ENCODE results near the gene RHOT1. TPM values are rescaled to one million over a fixed set of nuclear protein-coding genes. Genes with fewer than 3 reads are reported as not detected.

The RHOT1 gene
- total RNA-seq, 1 experiment from 2014 or later, result 39.2 TPM

DNA sequence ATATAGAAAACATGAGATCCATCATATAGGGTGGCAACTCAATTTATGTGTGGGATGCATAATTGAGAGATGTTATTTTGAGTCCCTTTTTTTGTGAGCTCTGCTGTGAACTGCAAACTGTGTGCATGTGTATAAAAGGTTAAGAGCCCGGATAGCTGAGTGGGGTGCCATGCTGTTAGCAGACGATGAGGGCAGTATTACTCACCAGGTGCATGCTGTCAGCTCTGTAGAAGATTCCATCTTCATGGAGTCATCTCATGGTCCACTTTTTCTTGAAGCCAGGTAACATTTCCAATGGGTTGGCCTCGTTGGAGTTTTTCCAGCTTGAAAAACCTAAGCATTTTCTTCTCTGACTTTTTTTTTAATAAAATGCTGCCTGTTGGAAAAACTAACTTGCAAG is 80.3 kb downstream of the RHOT1 start:
- DNase-seq (ENCODE audit: low read depth, low spot score) (no peak), ATAC-seq (no peak)
- no peak for TF ChIP-seq CTCF (IDR thresholded peaks at IDR 0.05)
- intact Hi-C loops (cut with micrococcal nuclease; ENCODE audit: unreplicated experiment), result no loop called here
- no peaks in the 10 kb centered on the region for H3K9me3 ChIP-seq (ENCODE audit: control insufficient read depth, insufficient read depth, low read depth, low read length)
- H3K36me3 ChIP-seq (ENCODE audit: control insufficient read depth, insufficient read depth, low read length), result no peaks in the 10 kb centered on the region
- H3K4me1 ChIP-seq (ENCODE audit: control insufficient read depth, insufficient read depth, low read length), result no peaks in the 10 kb centered on the region
- ChIA-PET POLR2A (no interaction called here), CTCF (no interaction called here)
- H3K27ac ChIP-seq (ENCODE audit: low read length), result no peak overlapping the region
- no peaks in the 10 kb centered on the region for H3K27me3 ChIP-seq (ENCODE audit: control insufficient read depth, insufficient read depth, low read length)
- no TSS peak for BruUV-seq (replicated peaks)
- no peak overlapping the region for H3K4me3 ChIP-seq (ENCODE audit: low read depth in 2 of 2, low read length in 2 of 2)
- in situ Hi-C loops (cut with HindIII; ENCODE audit: low pct_unique_long_range_greater_than_20kb, low sequenced_read_pairs), result no loop called here

GRCh38 chr17:32223703-32224102 is 81.4 kb downstream of the RHOT1 start:
- ATAC-seq (no peak), DNase-seq (ENCODE audit: low read depth, low spot score) (no peak)
- H3K27me3 ChIP-seq (ENCODE audit: control insufficient read depth, insufficient read depth, low read length), result no peaks in the 10 kb centered on the region
- H3K4me3 ChIP-seq (ENCODE audit: low read depth in 2 of 2, low read length in 2 of 2), result no peak overlapping the region
- BruUV-seq (replicated peaks), result no TSS peak
- H3K27ac ChIP-seq (ENCODE audit: low read length), result no peak overlapping the region
- no peaks in the 10 kb centered on the region for H3K4me1 ChIP-seq (ENCODE audit: control insufficient read depth, insufficient read depth, low read length)
- intact Hi-C loops (cut with micrococcal nuclease; ENCODE audit: unreplicated experiment) (no loop called here), in situ Hi-C loops (cut with HindIII; ENCODE audit: low pct_unique_long_range_greater_than_20kb, low sequenced_read_pairs) (no loop called here)
- ChIA-PET POLR2A (interaction anchor here (0.6 kb wide), 1 partner anchor 216 kb away, joined by 3 read pairs; no protein-coding TSS in a partner anchor), CTCF (no interaction called here)
- H3K36me3 ChIP-seq (ENCODE audit: control insufficient read depth, insufficient read depth, low read length), result no peaks in the 10 kb centered on the region
- H3K9me3 ChIP-seq (ENCODE audit: control insufficient read depth, insufficient read depth, low read depth, low read length), result no peaks in the 10 kb centered on the region
- TF ChIP-seq CTCF (IDR thresholded peaks at IDR 0.05) (no peak), SIN3A (IDR thresholded peaks at IDR 0.05; ENCODE audit: borderline replicate concordance, insufficient read depth, low read depth, low read length) (no peak), POLR2AphosphoS5 (IDR thresholded peaks at IDR 0.05; ENCODE audit: low read depth, low read length) (no peak), TCF7L2 (IDR thresholded peaks at IDR 0.05; ENCODE audit: low read depth, low read length) (no peak)
- TF ChIP-seq, protein P1, sequence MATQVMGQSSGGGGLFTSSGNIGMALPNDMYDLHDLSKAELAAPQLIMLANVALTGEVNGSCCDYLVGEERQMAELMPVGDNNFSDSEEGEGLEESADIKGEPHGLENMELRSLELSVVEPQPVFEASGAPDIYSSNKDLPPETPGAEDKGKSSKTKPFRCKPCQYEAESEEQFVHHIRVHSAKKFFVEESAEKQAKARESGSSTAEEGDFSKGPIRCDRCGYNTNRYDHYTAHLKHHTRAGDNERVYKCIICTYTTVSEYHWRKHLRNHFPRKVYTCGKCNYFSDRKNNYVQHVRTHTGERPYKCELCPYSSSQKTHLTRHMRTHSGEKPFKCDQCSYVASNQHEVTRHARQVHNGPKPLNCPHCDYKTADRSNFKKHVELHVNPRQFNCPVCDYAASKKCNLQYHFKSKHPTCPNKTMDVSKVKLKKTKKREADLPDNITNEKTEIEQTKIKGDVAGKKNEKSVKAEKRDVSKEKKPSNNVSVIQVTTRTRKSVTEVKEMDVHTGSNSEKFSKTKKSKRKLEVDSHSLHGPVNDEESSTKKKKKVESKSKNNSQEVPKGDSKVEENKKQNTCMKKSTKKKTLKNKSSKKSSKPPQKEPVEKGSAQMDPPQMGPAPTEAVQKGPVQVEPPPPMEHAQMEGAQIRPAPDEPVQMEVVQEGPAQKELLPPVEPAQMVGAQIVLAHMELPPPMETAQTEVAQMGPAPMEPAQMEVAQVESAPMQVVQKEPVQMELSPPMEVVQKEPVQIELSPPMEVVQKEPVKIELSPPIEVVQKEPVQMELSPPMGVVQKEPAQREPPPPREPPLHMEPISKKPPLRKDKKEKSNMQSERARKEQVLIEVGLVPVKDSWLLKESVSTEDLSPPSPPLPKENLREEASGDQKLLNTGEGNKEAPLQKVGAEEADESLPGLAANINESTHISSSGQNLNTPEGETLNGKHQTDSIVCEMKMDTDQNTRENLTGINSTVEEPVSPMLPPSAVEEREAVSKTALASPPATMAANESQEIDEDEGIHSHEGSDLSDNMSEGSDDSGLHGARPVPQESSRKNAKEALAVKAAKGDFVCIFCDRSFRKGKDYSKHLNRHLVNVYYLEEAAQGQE (IDR thresholded peaks at IDR 0.05; ENCODE audit: insufficient read depth in 1 of 2, low read depth in 2 of 2, low read length in 1 of 2), result no peak

GRCh38 chr17:32226886-32227285 is 84.6 kb downstream of the RHOT1 start:
- H3K36me3 ChIP-seq (ENCODE audit: control insufficient read depth, insufficient read depth, low read length), result no peaks in the 10 kb centered on the region
- CTCF ChIA-PET, result no interaction called here
- intact Hi-C loops (cut with micrococcal nuclease; ENCODE audit: unreplicated experiment), result no loop called here
- H3K27me3 ChIP-seq (ENCODE audit: control insufficient read depth, insufficient read depth, low read length), result no peaks in the 10 kb centered on the region
- ATAC-seq (no peak), DNase-seq (ENCODE audit: low read depth, low spot score) (no peak)
- H3K4me3 ChIP-seq (ENCODE audit: low read depth in 2 of 2, low read length in 2 of 2), result no peak overlapping the region
- H3K4me1 ChIP-seq (ENCODE audit: control insufficient read depth, insufficient read depth, low read length), result no peaks in the 10 kb centered on the region
- BruUV-seq (replicated peaks), result no TSS peak
- H3K27ac ChIP-seq (ENCODE audit: low read length), result no peak overlapping the region
- TF ChIP-seq POLR2AphosphoS5 (IDR thresholded peaks at IDR 0.05; ENCODE audit: low read depth, low read length), result no peak
- POLR2A ChIA-PET, result interaction anchor here (0.6 kb wide), 1 partner anchor 9 kb away, joined by 5 read pairs; no protein-coding TSS in a partner anchor
- no peaks in the 10 kb centered on the region for H3K9me3 ChIP-seq (ENCODE audit: control insufficient read depth, insufficient read depth, low read depth, low read length)
- in situ Hi-C loops (cut with HindIII; ENCODE audit: low pct_unique_long_range_greater_than_20kb, low sequenced_read_pairs), result no loop called here

Data from Panc1 (cell line).